ENCODE results near the gene ZNF511. TPM values are rescaled to one million over a fixed set of nuclear protein-coding genes. Genes with fewer than 3 reads are reported as not detected.

Gene ZNF511
- total and polyA plus RNA-seq, 10 donors, result 26.3 to 50.6 (median 30.5) TPM

- WGBS, 5 donors, result 91 to 94% (median 93%) methylated on average over 5 of the region's 5 CpGs
- Histone ChIP-seq H3K36me3 (peaks cover 0 to 47% (median 40%) of the 10 kb centered on the region in 6 donors), H3K27me3 (replicated peaks in 1 of 7) (no peaks in the 10 kb centered on the region), H3K4me3 (peak overlapping the region in 1 of 8 donors; percentile 28), H3K9me3 (no peaks in the 10 kb centered on the region), H3K27ac (peak overlapping the region in 5 of 8 donors; percentile 11 to 48 (median 39)), H3K4me1 (peaks cover 7 to 32% (median 15%) of the 10 kb centered on the region in 6 donors)
- intact Hi-C loops (cut with DNase I; ENCODE audit: low total_unique reads), result no loop called here
- no peak for DNase-seq
- TF ChIP-seq POLR2AphosphoS5 (IDR thresholded peaks at IDR 0.05) (no peak), POLR2A (IDR thresholded peaks at IDR 0.05) (no peak), CTCF (IDR thresholded peaks at IDR 0.05 in 8 of 11, conservative IDR thresholded peaks at IDR 0.05 in 3 of 11) (no peak)
Observed at GRCh38 chr10:133361227-133361626, 52.5 kb downstream of the ZNF511 start.

- DNase-seq, result no peak
- H3K27ac ChIP-seq, result peak overlapping the region in 5 of 8 donors; percentile 11 to 48 (median 39)
- WGBS, 5 donors, result 60 to 70% (median 67%) methylated on average over 18 of the region's 18 CpGs
- H3K27me3 ChIP-seq (replicated peaks in 1 of 7), result no peaks in the 10 kb centered on the region
- peak overlapping the region in 1 of 8 donors; percentile 28 for H3K4me3 ChIP-seq
- intact Hi-C loops (cut with DNase I; ENCODE audit: low total_unique reads), result no loop called here
- H3K4me1 ChIP-seq, result peaks cover under 1 to 25% (median 8%) of the 10 kb centered on the region in 6 donors
- no peaks in the 10 kb centered on the region for H3K9me3 ChIP-seq
- H3K36me3 ChIP-seq, result peaks cover 0 to 54% (median 47%) of the 10 kb centered on the region in 6 donors
- TF ChIP-seq POLR2AphosphoS5 (IDR thresholded peaks at IDR 0.05), result no peak
- TF ChIP-seq CTCF (IDR thresholded peaks at IDR 0.05 in 8 of 11, conservative IDR thresholded peaks at IDR 0.05 in 3 of 11), result no peak
- TF ChIP-seq POLR2A (IDR thresholded peaks at IDR 0.05), result no peak
Observed at GRCh38 chr10:133361773-133362441, 53.2 kb downstream of the ZNF511 start.

Small RNA genes within 50 kb of the gene (small RNA-seq; reads per million reads assigned to genes)
- gene BANF1P2, result 0 reads per million in 4 donors

Other genes with a start within 250 kb of the ZNF511 start
- gene ADGRA1, start 221.0 kb upstream of the ZNF511 start, total RNA-seq, result under 1 TPM in 2 of 7 donors, not detected in 5; 0.26 to 0.34 TPM
- under 1 TPM in 2 of 3 donors, not detected in 1; 0.02 to 0.13 TPM for gene ADGRA1, start 221.0 kb upstream of the ZNF511 start, polyA plus RNA-seq
- 1 to 10 TPM in 5 of 7 donors, under 1 TPM in 2; 0.32 to 3.5 (median 2.5) TPM for gene KNDC1, start 148.7 kb upstream of the ZNF511 start, total RNA-seq
- under 1 TPM; 0.05 to 0.43 (median 0.29) TPM for gene KNDC1, start 148.7 kb upstream of the ZNF511 start, polyA plus RNA-seq
- under 1 TPM in 3 of 7 donors, not detected in 4; 0.41 to 0.54 (median 0.43) TPM for gene UTF1, start 78.7 kb upstream of the ZNF511 start, total RNA-seq
- gene UTF1, start 78.7 kb upstream of the ZNF511 start, polyA plus RNA-seq, result under 1 TPM; 0.10 to 0.23 (median 0.13) TPM
- 10 to 100 TPM in 1 of 7 donors, 1 to 10 TPM in 6; 1.7 to 10.4 (median 3.4) TPM for gene VENTX, start 71.1 kb upstream of the ZNF511 start, total RNA-seq
- gene VENTX, start 71.1 kb upstream of the ZNF511 start, polyA plus RNA-seq, result 1 to 10 TPM in 2 of 3 donors, under 1 TPM in 1; 0.76 to 6.3 (median 2.9) TPM
- gene ADAM8, start 32.0 kb upstream of the ZNF511 start, total RNA-seq, result 100 to 1,000 TPM in 3 of 7 donors, 10 to 100 TPM in 4; 43.3 to 177 (median 99.1) TPM
- 10 to 100 TPM; 10.1 to 27.2 (median 20.4) TPM for gene ADAM8, start 32.0 kb upstream of the ZNF511 start, polyA plus RNA-seq
- 10 to 100 TPM; 40.2 to 61.2 (median 51.9) TPM for gene TUBGCP2, start within 50 bp of the ZNF511 start, total RNA-seq
- 100 to 1,000 TPM in 2 of 3 donors, 10 to 100 TPM in 1; 85.2 to 201 (median 132) TPM for gene TUBGCP2, start within 50 bp of the ZNF511 start, polyA plus RNA-seq
- 1 to 10 TPM in 3 of 7 donors, under 1 TPM in 3, not detected in 1; 0.30 to 3.4 (median 0.94) TPM for gene CALY, start 28.0 kb downstream of the ZNF511 start, total RNA-seq
- under 1 TPM; 0.04 to 0.12 (median 0.10) TPM for gene CALY, start 28.0 kb downstream of the ZNF511 start, polyA plus RNA-seq
- not detected for gene PRAP1, start 38.5 kb downstream of the ZNF511 start, total RNA-seq
- not detected for gene PRAP1, start 38.5 kb downstream of the ZNF511 start, polyA plus RNA-seq
- 10 to 100 TPM; 25.3 to 36.5 (median 27.7) TPM for gene FUOM, start 49.1 kb downstream of the ZNF511 start, total RNA-seq
- 10 to 100 TPM; 43.8 to 79.6 (median 47.9) TPM for gene FUOM, start 49.1 kb downstream of the ZNF511 start, polyA plus RNA-seq
- gene ECHS1, start 64.4 kb downstream of the ZNF511 start, total RNA-seq, result 10 to 100 TPM; 29.8 to 46.2 (median 44.8) TPM
- 10 to 100 TPM; 54.8 to 81.2 (median 62.7) TPM for gene ECHS1, start 64.4 kb downstream of the ZNF511 start, polyA plus RNA-seq
- 10 to 100 TPM; 16.2 to 34.0 (median 22.8) TPM for gene PAOX, start 70.3 kb downstream of the ZNF511 start, total RNA-seq
- 10 to 100 TPM; 15.4 to 26.0 (median 19.3) TPM for gene PAOX, start 70.3 kb downstream of the ZNF511 start, polyA plus RNA-seq
- gene MTG1, start 85.2 kb downstream of the ZNF511 start, total RNA-seq, result 10 to 100 TPM; 35.4 to 82.9 (median 63.7) TPM
- gene MTG1, start 85.2 kb downstream of the ZNF511 start, polyA plus RNA-seq, result 100 to 1,000 TPM in 2 of 3 donors, 10 to 100 TPM in 1; 55.1 to 122 (median 101) TPM
- gene SPRN, start 115.7 kb downstream of the ZNF511 start, total RNA-seq, result under 1 TPM in 3 of 7 donors, not detected in 4; 0.14 to 0.22 (median 0.14) TPM
- under 1 TPM; 0.20 to 0.58 (median 0.41) TPM for gene SPRN, start 115.7 kb downstream of the ZNF511 start, polyA plus RNA-seq
- gene SCART1, start 145.0 kb downstream of the ZNF511 start, total RNA-seq, result 1 to 10 TPM; 3.7 to 9.7 (median 5.8) TPM
- gene SCART1, start 145.0 kb downstream of the ZNF511 start, polyA plus RNA-seq, result 1 to 10 TPM in 1 of 3 donors, under 1 TPM in 2; 0.36 to 1.2 (median 0.72) TPM
- gene CYP2E1, start 218.4 kb downstream of the ZNF511 start, total RNA-seq, result 1 to 10 TPM; 1.2 to 4.0 (median 2.3) TPM
- gene CYP2E1, start 218.4 kb downstream of the ZNF511 start, polyA plus RNA-seq, result 1 to 10 TPM in 2 of 3 donors, under 1 TPM in 1; 0.61 to 1.8 (median 1.2) TPM